ENCODE results near the gene WASF2. TPM values are rescaled to one million over a fixed set of nuclear protein-coding genes. Genes with fewer than 3 reads are reported as not detected.

Gene WASF2
- total RNA-seq, 1 experiment from 2014 or later: 65.9 TPM

GRCh38 chr1:27397110-27397509, 92.9 kb downstream of the WASF2 start:
- peaks cover 0 to 4% (median 3%) of the 10 kb centered on the region in 3 experiments; a peak in 2 of 7 replicates for H3K36me3 Mint-ChIP-seq (ENCODE audit: insufficient read depth in 1 of 3, low read depth in 3 of 3)
- Histone ChIP-seq H3T11ph (ENCODE audit: low read length) (no peak overlapping the region), H3K23me2 (ENCODE audit: insufficient read length, low read depth, low read length, poor library complexity, severe bottlenecking) (peaks cover 1% of the 10 kb centered on the region), H2BK120ac (ENCODE audit: low read depth, low read length, poor library complexity, severe bottlenecking) (no peak overlapping the region), H4K5ac (ENCODE audit: insufficient read length, low read depth, low read length) (no peak overlapping the region), H3K56ac (ENCODE audit: insufficient read length, low read depth, low read length) (no peak overlapping the region), H3K79me1 (ENCODE audit: insufficient read depth, low read depth, low read length, poor library complexity, severe bottlenecking) (no peaks in the 10 kb centered on the region), H2AK5ac (ENCODE audit: insufficient read length, low read length) (no peak overlapping the region), H3K4me2 (ENCODE audit: insufficient read depth, insufficient read length, low read length) (no peak overlapping the region), H4K91ac (ENCODE audit: insufficient read length, low read depth, low read length) (no peak overlapping the region), H2BK15ac (ENCODE audit: low read depth, low read length) (no peak overlapping the region), H3K14ac (ENCODE audit: insufficient read depth, low read length) (no peak overlapping the region), H3K4ac (ENCODE audit: low read depth, low read length) (no peak overlapping the region), H4K20me1 (ENCODE audit: control insufficient read depth, insufficient read depth, insufficient read length) (no peaks in the 10 kb centered on the region), H3K9me3 (ENCODE audit: control insufficient read depth, low read depth, low read length) (no peaks in the 10 kb centered on the region), H3K27me3 (ENCODE audit: insufficient read depth, low read length) (no peaks in the 10 kb centered on the region), H2BK5ac (ENCODE audit: insufficient read length, low read length) (no peak overlapping the region), H3K9ac (ENCODE audit: extremely low read depth, insufficient read length, low read length) (no peak overlapping the region), H2BK20ac (ENCODE audit: low read depth, low read length, poor library complexity, severe bottlenecking) (no peak overlapping the region), H3K23ac (ENCODE audit: insufficient read length, low read depth, low read length) (no peak overlapping the region), H4K8ac (replicated peaks; ENCODE audit: insufficient read length, low read depth, low read length) (no peak overlapping the region), H3K27ac (ENCODE audit: insufficient read length, low read depth, low read length) (no peak overlapping the region), H2AFZ (ENCODE audit: low read length) (no peak overlapping the region), H3K4me1 (ENCODE audit: insufficient read depth, low read length) (no peaks in the 10 kb centered on the region; the same call in 1 of the 2 replicates), H2BK12ac (ENCODE audit: insufficient read length, low read depth, low read length) (no peak overlapping the region), H3K79me2 (ENCODE audit: insufficient read depth, low read length) (no peaks in the 10 kb centered on the region), H3K18ac (ENCODE audit: insufficient read length, low read depth, low read length) (no peak overlapping the region)
- peaks cover 32 to 46% of the 10 kb centered on the region in 2 experiments for H3K4me1 Mint-ChIP-seq
- H3K4me3 Mint-ChIP-seq: no peak overlapping the region
- DNase-seq: no peak
- no peaks in the 10 kb centered on the region; a peak in 1 of 5 replicates for H3K9me3 Mint-ChIP-seq
- no CpG with 5 or more reads among the region's 3 CpGs for WGBS (ENCODE audit: extremely low coverage, insufficient read length, low lambda C conversion rate)
- peak overlapping the region in 2 of 3 experiments; percentile 36 to 40; a peak in 2 of 7 replicates for H3K27ac Mint-ChIP-seq
- no peaks in the 10 kb centered on the region; the same call in 1 of the 2 replicates for H3K27me3 Mint-ChIP-seq (ENCODE audit: low read depth)
- TF ChIP-seq CTCF (conservative IDR thresholded peaks at IDR 0.05): no peak
